ENCODE data around the gene LMBRD1. TPM values are rescaled to one million over a fixed set of nuclear protein-coding genes. Genes with fewer than 3 reads are reported as not detected.

LMBRD1 gene
- total RNA-seq (2012; rRNA removed) (3.9 and 12.8 TPM in 2 replicates), polyA plus RNA-seq (2012; rRNA removed) (6.7 and 8.7 TPM in 2 replicates), Bru-seq, nascent RNA (percentile 56 among the genes with signal in this experiment), BruChase-seq, experiment 1, labeled RNA remaining after a 6-hour chase (percentile 41 among the genes with signal in this experiment), BruChase-seq, experiment 2, labeled RNA remaining after a 2-hour chase (percentile 42 among the genes with signal in this experiment)
- polyA plus RNA-seq (2012; cell fraction: cytosol; rRNA removed): 1.2 TPM in 2 replicates
- 0.47 and 3.9 TPM in 2 replicates for polyA plus RNA-seq (2012; cell fraction: nucleus; rRNA removed; ENCODE audit: low replicate concordance)
- long read RNA-seq, transcript LMBRD1-202 (16 exons, 2,264 nt): major isoform, 11 of 17 reads
- long read RNA-seq, partial matches to known transcripts: 1 of 17 reads
- long read RNA-seq, other reads (novel, unspliced or antisense): 4 of 17 reads

DNA sequence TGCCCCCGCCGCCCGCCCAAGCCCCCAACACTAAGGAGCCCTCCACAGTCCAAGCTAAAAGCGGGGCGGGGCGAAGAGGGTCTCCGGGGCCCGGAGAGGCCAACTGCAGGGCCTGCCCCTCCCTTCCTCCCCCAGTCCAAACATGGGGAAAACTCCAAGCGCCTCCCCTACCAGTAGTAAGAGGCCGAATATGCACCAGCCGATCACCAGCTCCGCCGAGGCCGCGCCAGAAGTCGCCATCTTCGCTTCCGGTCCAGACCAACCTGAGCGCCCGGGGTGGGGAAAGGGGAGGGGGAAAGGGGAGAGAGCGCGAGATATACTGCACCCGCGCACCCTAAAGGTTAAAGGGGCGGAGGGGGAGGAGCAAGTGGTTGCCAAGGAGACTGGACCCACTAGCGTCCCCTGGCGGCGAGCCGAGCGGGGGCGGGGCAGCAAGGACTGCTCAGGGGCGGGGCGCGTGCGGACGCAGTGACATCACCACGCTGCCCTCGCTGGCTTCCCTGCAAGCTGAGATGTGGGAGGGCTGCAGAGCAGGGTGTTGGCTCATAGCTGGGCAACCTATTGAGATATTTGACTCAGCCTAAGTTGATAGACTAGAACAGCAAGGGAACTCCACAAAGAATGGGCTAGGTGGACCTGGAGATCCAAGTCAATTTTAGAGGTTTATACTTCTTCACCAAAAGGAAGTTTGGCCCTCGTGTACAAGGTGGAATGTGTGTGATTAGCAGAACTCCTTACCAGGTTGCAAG lies at the start of gene LMBRD1:
Gene LMBRD1, minus strand, starts transcription at position 369 of the 749 bp plus-strand sequence. Its CDS starts 129 bp downstream, at position 240.
- in situ Hi-C loops (cut with MboI; ENCODE audit: low sequenced_read_pairs): no loop called here
- H2BK20ac ChIP-seq (ENCODE audit: low read depth, low read length): no peak within 1 kb of the TSS; the same call in 1 of the 2 replicates
- peak within 1 kb of the TSS; percentile 49 for H4K91ac ChIP-seq (ENCODE audit: insufficient read depth, low read depth, low read length)
- peak within 1 kb of the TSS; percentile 43 for H2BK120ac ChIP-seq (ENCODE audit: low read depth, low read length)
- H3K4me1 ChIP-seq (ENCODE audit: control insufficient read depth, insufficient read depth, low read length): 0 out of 2 replicates have a peak, but pooled peaks cover 2% of the 10 kb centered on the region
- no TSS peak for BruUV-seq (replicated peaks)
- no peaks in the 10 kb centered on the region for H3K27me3 ChIP-seq (ENCODE audit: control insufficient read depth, insufficient read depth, low read length)
- peak within 1 kb of the TSS; percentile 8 for H2BK5ac ChIP-seq (ENCODE audit: low read depth, low read length, poor library complexity, severe bottlenecking)
- peak within 1 kb of the TSS; percentile 42; the same call in 1 of the 2 replicates for H3K56ac ChIP-seq (ENCODE audit: extremely low read depth, insufficient read depth, low read length)
- H3K4ac ChIP-seq (ENCODE audit: low read depth, low read length): peak within 1 kb of the TSS; percentile 67
- peak within 1 kb of the TSS; percentile 59 for H3K18ac ChIP-seq (ENCODE audit: low read depth, low read length)
- DNase-seq: peak; percentile 94
- no peaks in the 10 kb centered on the region for H3K9me1 ChIP-seq (ENCODE audit: insufficient read depth, low read length)
- peak within 1 kb of the TSS; percentile 94 for H3K4me3 ChIP-seq (ENCODE audit: insufficient read depth, low read depth, low read length)
- peak within 1 kb of the TSS; percentile 67 to 93 for H4K8ac ChIP-seq (ENCODE audit: low read depth in 2 of 2, low read length in 2 of 2)
- H3K14ac ChIP-seq (replicated peaks; ENCODE audit: low read depth, low read length): peak within 1 kb of the TSS; percentile 67
- intact Hi-C loops (cut with micrococcal nuclease): loop anchor here (1.0 kb wide), 1 partner anchor 65 kb away; no protein-coding TSS in a partner anchor
- no peak within 1 kb of the TSS for H2AK5ac ChIP-seq (ENCODE audit: low read depth, low read length)
- ChIA-PET POLR2A (ENCODE audit: unreplicated experiment) (interaction anchor here (0.6 kb wide), 2 partner anchors 16 to 826 kb away, joined by 3 to 10 read pairs; no protein-coding TSS in a partner anchor), CTCF (interaction anchor here (0.7 to 1.3 kb wide), 4 partner anchors 16 to 43 kb away, joined by 3 to 4 read pairs (median 3); no protein-coding TSS in a partner anchor)
- H3K27ac ChIP-seq (ENCODE audit: insufficient read depth, low read length): peak within 1 kb of the TSS; percentile 65
- peaks cover 4 to 5% of the 10 kb centered on the region in 2 experiments for H3K79me1 ChIP-seq (ENCODE audit: low read depth in 1 of 2, low read length in 2 of 2)
- peak within 1 kb of the TSS; percentile 94 for H3K4me2 ChIP-seq (ENCODE audit: low read depth, low read length)
- peak within 1 kb of the TSS; percentile 87 for H2AFZ ChIP-seq (replicated peaks; ENCODE audit: low read length, poor library complexity)
- no peaks in the 10 kb centered on the region for H3K36me3 ChIP-seq (ENCODE audit: control insufficient read depth, insufficient read depth, low read length)
- H2BK15ac ChIP-seq (ENCODE audit: low read depth, low read length): 0 out of 3 replicates have a peak within 1 kb of the TSS, but pooled peaks have one; percentile 7
- dilution Hi-C loops (cut with HindIII; ENCODE audit: low sequenced_read_pairs, unreplicated experiment): no loop called here
- H3K9ac ChIP-seq (ENCODE audit: low read depth, low read length): peak within 1 kb of the TSS; percentile 94
- H3K23ac ChIP-seq (ENCODE audit: low read depth, low read length): peak within 1 kb of the TSS; percentile 61
- ATAC-seq (ENCODE audit: low read depth): peak; percentile 98
- H3K9me3 ChIP-seq (ENCODE audit: control insufficient read depth, insufficient read depth, low read length): no peaks in the 10 kb centered on the region
- H2AK9ac ChIP-seq (replicated peaks; ENCODE audit: low read depth, low read length, poor library complexity): peak within 1 kb of the TSS; percentile 26
- no peaks in the 10 kb centered on the region for H4K20me1 ChIP-seq (ENCODE audit: insufficient read depth, low read length)
- H4K5ac ChIP-seq (ENCODE audit: low read depth, low read length): peak within 1 kb of the TSS; percentile 97
- WGBS, 2 experiments (ENCODE audit: extremely low coverage in 2 of 2, insufficient read length in 1 of 2): 0% methylated on average over 7 of the region's 39 CpGs; no CpG with 5 or more reads in 1 of the 2 experiments
- TF ChIP-seq CHD1 (IDR thresholded peaks at IDR 0.05; ENCODE audit: low read depth, low read length): no peak
- TF ChIP-seq POLR2A (IDR thresholded peaks at IDR 0.05; ENCODE audit: low read depth, low read length): 0 out of 2 replicates have a peak, but pooled peaks have one; percentile 46
- peak; percentile 96 for TF ChIP-seq MAZ (IDR thresholded peaks at IDR 0.05; ENCODE audit: borderline replicate concordance, low read depth, low read length)
- TF ChIP-seq ELK1 (IDR thresholded peaks at IDR 0.05; ENCODE audit: borderline replicate concordance, low read depth, low read length): no peak
- no peak for TF ChIP-seq NFE2L2 (IDR thresholded peaks at IDR 0.05; ENCODE audit: low read depth, low read length)
- TF ChIP-seq SMC3 (IDR thresholded peaks at IDR 0.05; ENCODE audit: low read depth, low read length): no peak
- no peak for TF ChIP-seq BHLHE40 (IDR thresholded peaks at IDR 0.05; ENCODE audit: low read depth, low read length)
- TF ChIP-seq MXI1 (IDR thresholded peaks at IDR 0.05; ENCODE audit: borderline replicate concordance, low read depth, low read length): peak; percentile 13; the same call in 1 of the 2 replicates
- no peak for TF ChIP-seq MAFK (IDR thresholded peaks at IDR 0.05; ENCODE audit: low read depth, low read length)
- peak; percentile 83 for TF ChIP-seq CEBPB (IDR thresholded peaks at IDR 0.05; ENCODE audit: low read depth, low read length)
- TF ChIP-seq, protein P1, sequence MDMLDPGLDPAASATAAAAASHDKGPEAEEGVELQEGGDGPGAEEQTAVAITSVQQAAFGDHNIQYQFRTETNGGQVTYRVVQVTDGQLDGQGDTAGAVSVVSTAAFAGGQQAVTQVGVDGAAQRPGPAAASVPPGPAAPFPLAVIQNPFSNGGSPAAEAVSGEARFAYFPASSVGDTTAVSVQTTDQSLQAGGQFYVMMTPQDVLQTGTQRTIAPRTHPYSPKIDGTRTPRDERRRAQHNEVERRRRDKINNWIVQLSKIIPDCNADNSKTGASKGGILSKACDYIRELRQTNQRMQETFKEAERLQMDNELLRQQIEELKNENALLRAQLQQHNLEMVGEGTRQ (IDR thresholded peaks at IDR 0.05; ENCODE audit: low read depth, low read length): peak; percentile 11; the same call in 1 of the 2 replicates
- no peak for TF ChIP-seq RCOR1 (IDR thresholded peaks at IDR 0.05; ENCODE audit: insufficient replicate concordance, low read length)
- no peak for TF ChIP-seq FOS (IDR thresholded peaks at IDR 0.05; ENCODE audit: low read depth, low read length)
- no peak for TF ChIP-seq RFX5 (IDR thresholded peaks at IDR 0.05; ENCODE audit: low read depth, low read length)
